Transverse colon (tissue), 4 donors: ENCODE measurements around the gene RDH8. TPM values are rescaled to one million over a fixed set of nuclear protein-coding genes. Genes with fewer than 3 reads are reported as not detected.

Experiments used
- DNase-seq: peaks from one replicate; pipeline ENCODE4 v3.0.0-alpha.2; 2019
- H3K27ac ChIP-seq, 4 donors: fragments of 200-600 bp; sonication (generic); 2 replicates each; pipeline ENCODE4 v1.5.1; 2016 to 2018; ENCODE audit warnings: inconsistent platforms in 4 of 4
- H3K27me3 ChIP-seq: fragments of 200-600 bp; sonication (generic); 2 replicates; pipeline ENCODE4 v1.5.1; 2017; ENCODE audit warnings: inconsistent platforms
- H3K36me3 ChIP-seq, 4 donors: fragments of 200-600 bp; sonication (generic); 2 replicates each; pipeline ENCODE4 v1.5.1; 2017 to 2019; ENCODE audit warnings: inconsistent platforms in 4 of 4
- H3K4me1 ChIP-seq, 4 donors: fragments of 200-600 bp; sonication (generic); 2 replicates each; pipeline ENCODE4 v1.5.1; 2017 to 2020; ENCODE audit warnings: inconsistent platforms in 4 of 4
- H3K4me3 ChIP-seq, 4 donors: fragments of 200-600 bp; sonication (generic); 1 replicate in 1 of 4; 2 replicates in 3 of 4; pipeline versions ENCODE4 v1.5.1 to v1.6.1; 2017 to 2019; ENCODE audit warnings: inconsistent platforms in 4 of 4
- H3K9me3 ChIP-seq, 2 donors: fragments of 200-600 bp; sonication (generic); 2 replicates each; pipeline ENCODE4 v1.5.1; 2017 to 2019; ENCODE audit warnings: inconsistent platforms in 2 of 2
- CTCF ChIP-seq, 5 experiments: fragments of 200-600 bp in 3 of 5; fragments of 450-650 bp in 2 of 5; sonication (generic) in 3 of 5; IDR thresholded peaks; 1 replicate in 2 of 5; 2 replicates in 3 of 5; pipeline ENCODE4 v1.5.1; 2016 to 2017; ENCODE audit warnings: antibody characterized with exemption in 5 of 5, inconsistent platforms in 3 of 5, mild to moderate bottlenecking in 2 of 5, moderate library complexity in 1 of 5
- EP300 ChIP-seq: sonication (generic); formaldehyde crosslinking; IDR thresholded peaks from one replicate; pipeline ENCODE4 v1.6.1; 2017; ENCODE audit warnings: antibody characterized with exemption, low read depth
- POLR2A ChIP-seq: fragments of 450-650 bp; IDR thresholded peaks from one replicate; pipeline ENCODE4 v1.6.1; 2016; ENCODE audit warnings: antibody characterized with exemption, mild to moderate bottlenecking, moderate library complexity
- POLR2AphosphoS5 ChIP-seq, 3 donors: sonication (generic); formaldehyde crosslinking; IDR thresholded peaks; one replicate each; pipeline ENCODE4 v1.6.1; 2016; ENCODE audit warnings: antibody characterized with exemption in 3 of 3
- WGBS, 2 donors: methylation state at CpG; one replicate each; pipeline ENCODE4 v1.1.5; 2018; ENCODE audit warnings: low coverage in 1 of 2; 5-methylcytosine and 5-hydroxymethylcytosine counted together
- in situ Hi-C, 4 donors: fragments of 200-750 bp; cut with MboI; loops; one replicate each; pipeline versions ENCODE4 v1.15.0 to v1.15.1; 2017; ENCODE audit warnings: low sequenced_read_pairs in 3 of 4, low pct_ligation_motif_present in 1 of 4, low pct_unique_long_range_greater_than_20kb in 1 of 4
- intact Hi-C: fragments of 100-400 bp; cut with DNase I; formaldehyde crosslinking; loops from one replicate; pipeline ENCODE4 v1.15.1; 2023; ENCODE audit warnings: low total_unique reads
- total RNA-seq, 4 donors: library from RNA; depleted of rRNA; stranded (reverse); fragments of >200 nt; gene quantifications; one replicate each; pipeline ENCODE4 v1.1.0, GENCODE V29; 2016

RDH8 gene
- total RNA-seq, 4 donors from 2014 or later, result not detected

- peak; percentile 97 for DNase-seq
- 7 to 19% methylated on average over 3 to 26 of the region's 29 CpGs for WGBS, 2 donors
- peaks cover 0 to 9% (median 7%) of the 10 kb centered on the region in 4 donors for H3K4me1 ChIP-seq
- no peaks in the 10 kb centered on the region for H3K36me3 ChIP-seq
- H3K9me3 ChIP-seq, result no peaks in the 10 kb centered on the region
- TF ChIP-seq EP300 (no peak), CTCF (IDR thresholded peaks at IDR 0.05) (peak; percentile 93 to 98 (median 94)), POLR2AphosphoS5 (IDR thresholded peaks at IDR 0.05) (peak; percentile 56 to 84 (median 71))
- H3K27ac ChIP-seq, result no peak overlapping the region
- in situ Hi-C loops, result loop anchor here (5.0 to 10.0 kb wide), 4 partner anchors 93 to 105 kb away; partner anchors contain the start of gene OLFM2 (in 1 of the 4)
- H3K27me3 ChIP-seq, result peaks cover 24% of the 10 kb centered on the region
- intact Hi-C loops, result no loop called here
- no peak overlapping the region for H3K4me3 ChIP-seq
Observed at GRCh38 chr19:10027158-10027997, 14.1 kb downstream of the RDH8 start.

GRCh38 chr19:10033614-10034013 is 20.3 kb downstream of the RDH8 start:
- in situ Hi-C loops, result no loop called here
- 45 to 59% methylated on average over 7 to 8 of the region's 8 CpGs for WGBS, 2 donors
- H3K4me3 ChIP-seq, result no peak overlapping the region
- intact Hi-C loops, result no loop called here
- no peak overlapping the region for H3K27ac ChIP-seq
- H3K27me3 ChIP-seq, result peaks cover 34% of the 10 kb centered on the region
- no peaks in the 10 kb centered on the region for H3K9me3 ChIP-seq
- H3K36me3 ChIP-seq, result no peaks in the 10 kb centered on the region
- DNase-seq, result no peak
- no peaks in the 10 kb centered on the region for H3K4me1 ChIP-seq
- TF ChIP-seq POLR2A, result no peak
- TF ChIP-seq CTCF (IDR thresholded peaks at IDR 0.05), result no peak
- no peak for TF ChIP-seq POLR2AphosphoS5 (IDR thresholded peaks at IDR 0.05)
- TF ChIP-seq EP300, result no peak

- Histone ChIP-seq H3K9me3 (no peaks in the 10 kb centered on the region), H3K27ac (no peak overlapping the region), H3K27me3 (peaks cover 32% of the 10 kb centered on the region), H3K4me1 (no peaks in the 10 kb centered on the region), H3K36me3 (no peaks in the 10 kb centered on the region), H3K4me3 (no peak overlapping the region)
- no peak for TF ChIP-seq POLR2AphosphoS5 (IDR thresholded peaks at IDR 0.05)
- no peak for TF ChIP-seq POLR2A
- TF ChIP-seq CTCF (IDR thresholded peaks at IDR 0.05), result no peak
- TF ChIP-seq EP300, result no peak
- no peak for DNase-seq
- 46% methylated on average over 5 of the region's 5 CpGs; no CpG with 5 or more reads in 1 of the 2 donors for WGBS, 2 donors
- in situ Hi-C loops (no loop called here), intact Hi-C loops (no loop called here)
Observed at GRCh38 chr19:10036601-10037071, 23.4 kb downstream of the RDH8 start.

GRCh38 chr19:10037367-10037766 is 24.1 kb downstream of the RDH8 start:
- peaks cover 27% of the 10 kb centered on the region for H3K27me3 ChIP-seq
- intact Hi-C loops, result no loop called here
- H3K9me3 ChIP-seq, result no peaks in the 10 kb centered on the region
- no peak for DNase-seq
- H3K27ac ChIP-seq, result no peak overlapping the region
- no peaks in the 10 kb centered on the region for H3K36me3 ChIP-seq
- 39% methylated on average over 4 of the region's 4 CpGs; no CpG with 5 or more reads in 1 of the 2 donors for WGBS, 2 donors
- no peak overlapping the region for H3K4me3 ChIP-seq
- H3K4me1 ChIP-seq, result no peaks in the 10 kb centered on the region
- TF ChIP-seq CTCF (IDR thresholded peaks at IDR 0.05), result no peak
- TF ChIP-seq POLR2A, result no peak
- TF ChIP-seq EP300, result no peak
- TF ChIP-seq POLR2AphosphoS5 (IDR thresholded peaks at IDR 0.05), result no peak
- in situ Hi-C loops, result no loop called here
